HEK293 (cell line): Measurements from ENCODE around the gene FSTL3.

Experiments
- ATF2 ChIP-seq: fragments of 450-650 bp; formaldehyde crosslinking; IDR thresholded peaks from 2 replicates; pipeline ENCODE4 v1.5.1; 2016; ENCODE audit warnings: missing biosample characterization, missing genetic modification characterization, low read depth
- KLF7 ChIP-seq: fragments of 450-650 bp; formaldehyde crosslinking; IDR thresholded peaks from 2 replicates; pipeline ENCODE4 v1.5.1; 2016; ENCODE audit warnings: missing biosample characterization, missing genetic modification characterization, borderline replicate concordance
- ZNF175 ChIP-seq: fragments of 450-650 bp; formaldehyde crosslinking; IDR thresholded peaks from 2 replicates; pipeline ENCODE4 v1.5.1; 2016; ENCODE audit warnings: missing biosample characterization, missing genetic modification characterization
- ZNF335 ChIP-seq: fragments of 450-650 bp; formaldehyde crosslinking; conservative IDR thresholded peaks from 2 replicates; pipeline ENCODE4 v1.5.1; 2016; ENCODE audit warnings: missing biosample characterization, missing genetic modification characterization
- ZNF776 ChIP-seq: fragments of 450-650 bp; formaldehyde crosslinking; IDR thresholded peaks from 2 replicates; pipeline ENCODE4 v1.5.0; 2017; ENCODE audit warnings: missing biosample characterization, missing genetic modification characterization, borderline replicate concordance
- ZNF843 ChIP-seq: fragments of 450-650 bp; formaldehyde crosslinking; IDR thresholded peaks from 2 replicates; pipeline ENCODE4 v1.5.1; 2016; ENCODE audit warnings: missing biosample characterization, missing genetic modification characterization
- TF ChIP-seq, protein P1 (sequence below): fragments of 450-650 bp; formaldehyde crosslinking; IDR thresholded peaks from 2 replicates; pipeline ENCODE4 v1.5.1; 2016; ENCODE audit warnings: missing biosample characterization, missing genetic modification characterization
- TF ChIP-seq, protein P2 (sequence below): fragments of 450-650 bp; formaldehyde crosslinking; IDR thresholded peaks from 2 replicates; pipeline ENCODE4 v1.5.1; 2016; ENCODE audit warnings: missing biosample characterization, missing genetic modification characterization, borderline replicate concordance

- TF ChIP-seq, protein P1, sequence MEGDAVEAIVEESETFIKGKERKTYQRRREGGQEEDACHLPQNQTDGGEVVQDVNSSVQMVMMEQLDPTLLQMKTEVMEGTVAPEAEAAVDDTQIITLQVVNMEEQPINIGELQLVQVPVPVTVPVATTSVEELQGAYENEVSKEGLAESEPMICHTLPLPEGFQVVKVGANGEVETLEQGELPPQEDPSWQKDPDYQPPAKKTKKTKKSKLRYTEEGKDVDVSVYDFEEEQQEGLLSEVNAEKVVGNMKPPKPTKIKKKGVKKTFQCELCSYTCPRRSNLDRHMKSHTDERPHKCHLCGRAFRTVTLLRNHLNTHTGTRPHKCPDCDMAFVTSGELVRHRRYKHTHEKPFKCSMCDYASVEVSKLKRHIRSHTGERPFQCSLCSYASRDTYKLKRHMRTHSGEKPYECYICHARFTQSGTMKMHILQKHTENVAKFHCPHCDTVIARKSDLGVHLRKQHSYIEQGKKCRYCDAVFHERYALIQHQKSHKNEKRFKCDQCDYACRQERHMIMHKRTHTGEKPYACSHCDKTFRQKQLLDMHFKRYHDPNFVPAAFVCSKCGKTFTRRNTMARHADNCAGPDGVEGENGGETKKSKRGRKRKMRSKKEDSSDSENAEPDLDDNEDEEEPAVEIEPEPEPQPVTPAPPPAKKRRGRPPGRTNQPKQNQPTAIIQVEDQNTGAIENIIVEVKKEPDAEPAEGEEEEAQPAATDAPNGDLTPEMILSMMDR (tag by site-specific recombination), result no peak
- no peak for TF ChIP-seq KLF7 (tag by site-specific recombination)
- no peak for TF ChIP-seq ATF2 (tag by site-specific recombination)
- TF ChIP-seq ZNF776 (tag by site-specific recombination), result no peak
- no peak for TF ChIP-seq ZNF335 (tag by site-specific recombination)
- no peak for TF ChIP-seq ZNF175 (tag by site-specific recombination)
- TF ChIP-seq, protein P2, sequence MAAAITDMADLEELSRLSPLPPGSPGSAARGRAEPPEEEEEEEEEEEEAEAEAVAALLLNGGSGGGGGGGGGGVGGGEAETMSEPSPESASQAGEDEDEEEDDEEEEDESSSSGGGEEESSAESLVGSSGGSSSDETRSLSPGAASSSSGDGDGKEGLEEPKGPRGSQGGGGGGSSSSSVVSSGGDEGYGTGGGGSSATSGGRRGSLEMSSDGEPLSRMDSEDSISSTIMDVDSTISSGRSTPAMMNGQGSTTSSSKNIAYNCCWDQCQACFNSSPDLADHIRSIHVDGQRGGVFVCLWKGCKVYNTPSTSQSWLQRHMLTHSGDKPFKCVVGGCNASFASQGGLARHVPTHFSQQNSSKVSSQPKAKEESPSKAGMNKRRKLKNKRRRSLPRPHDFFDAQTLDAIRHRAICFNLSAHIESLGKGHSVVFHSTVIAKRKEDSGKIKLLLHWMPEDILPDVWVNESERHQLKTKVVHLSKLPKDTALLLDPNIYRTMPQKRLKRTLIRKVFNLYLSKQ (tag by site-specific recombination), result no peak
- no peak for TF ChIP-seq ZNF843 (tag by site-specific recombination)
Observed at GRCh38 chr19:709965-710571, 33.9 kb downstream of the FSTL3 start.
